ENCODE measurements around the gene CRAT. TPM values are rescaled to one million over a fixed set of nuclear protein-coding genes. Genes with fewer than 3 reads are reported as not detected.

The CRAT gene
- total RNA-seq, 2 donors from 2014 or later, result 17.2 to 17.5 TPM

DNA sequence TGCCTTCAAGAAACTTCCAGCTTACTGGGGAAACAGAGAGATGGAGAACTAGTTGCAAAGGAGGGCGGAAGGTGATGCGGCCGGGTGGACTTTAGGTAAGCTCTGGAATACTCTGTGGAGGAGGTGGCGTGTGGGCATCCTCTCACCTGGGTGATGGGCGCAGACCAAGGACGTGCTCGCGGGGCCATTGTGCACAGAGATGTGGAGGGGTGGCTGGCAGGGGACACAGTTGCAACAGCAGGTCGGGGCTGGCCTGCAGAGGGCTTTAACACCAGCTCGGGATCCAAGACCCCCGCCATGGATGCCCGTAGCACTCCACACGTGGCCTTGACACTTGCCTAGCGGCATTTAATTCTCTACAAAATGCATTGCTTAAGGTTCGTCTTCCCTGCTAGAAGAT, 40.9 kb upstream of the CRAT start:
- Histone ChIP-seq H3K36me3 (ENCODE audit: control insufficient read depth, insufficient read depth, low read length) (peaks cover 22% of the 10 kb centered on the region), H3K9me3 (ENCODE audit: control insufficient read depth, low read length) (no peaks in the 10 kb centered on the region), H3K27me3 (ENCODE audit: control insufficient read depth, insufficient read depth, low read length, poor library complexity, severe bottlenecking) (no peaks in the 10 kb centered on the region), H3K4me1 (ENCODE audit: control insufficient read depth, insufficient read depth, low read length) (no peaks in the 10 kb centered on the region), H3K4me3 (ENCODE audit: low read length) (no peak overlapping the region), H3K9ac (ENCODE audit: extremely low read depth, low read length, poor library complexity, severe bottlenecking) (no peak overlapping the region), H3K27ac (ENCODE audit: low read depth, low read length) (no peak overlapping the region)
- Mint-ChIP-seq H3K9me3 (no peaks in the 10 kb centered on the region), H3K4me3 (no peak overlapping the region), H3K36me3 (ENCODE audit: low read depth) (peaks cover 38% of the 10 kb centered on the region), H3K27me3 (ENCODE audit: insufficient read depth) (no peaks in the 10 kb centered on the region), H3K4me1 (no peaks in the 10 kb centered on the region), H3K27ac (no peak overlapping the region)
- no peak for DNase-seq
- 95 to 96% methylated on average over 10 to 15 of the region's 15 CpGs for WGBS, 2 experiments (ENCODE audit: insufficient coverage in 1 of 2, insufficient read length in 1 of 2)
- TF ChIP-seq, protein P1, sequence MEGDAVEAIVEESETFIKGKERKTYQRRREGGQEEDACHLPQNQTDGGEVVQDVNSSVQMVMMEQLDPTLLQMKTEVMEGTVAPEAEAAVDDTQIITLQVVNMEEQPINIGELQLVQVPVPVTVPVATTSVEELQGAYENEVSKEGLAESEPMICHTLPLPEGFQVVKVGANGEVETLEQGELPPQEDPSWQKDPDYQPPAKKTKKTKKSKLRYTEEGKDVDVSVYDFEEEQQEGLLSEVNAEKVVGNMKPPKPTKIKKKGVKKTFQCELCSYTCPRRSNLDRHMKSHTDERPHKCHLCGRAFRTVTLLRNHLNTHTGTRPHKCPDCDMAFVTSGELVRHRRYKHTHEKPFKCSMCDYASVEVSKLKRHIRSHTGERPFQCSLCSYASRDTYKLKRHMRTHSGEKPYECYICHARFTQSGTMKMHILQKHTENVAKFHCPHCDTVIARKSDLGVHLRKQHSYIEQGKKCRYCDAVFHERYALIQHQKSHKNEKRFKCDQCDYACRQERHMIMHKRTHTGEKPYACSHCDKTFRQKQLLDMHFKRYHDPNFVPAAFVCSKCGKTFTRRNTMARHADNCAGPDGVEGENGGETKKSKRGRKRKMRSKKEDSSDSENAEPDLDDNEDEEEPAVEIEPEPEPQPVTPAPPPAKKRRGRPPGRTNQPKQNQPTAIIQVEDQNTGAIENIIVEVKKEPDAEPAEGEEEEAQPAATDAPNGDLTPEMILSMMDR (conservative IDR thresholded peaks at IDR 0.05), result no peak

DNA sequence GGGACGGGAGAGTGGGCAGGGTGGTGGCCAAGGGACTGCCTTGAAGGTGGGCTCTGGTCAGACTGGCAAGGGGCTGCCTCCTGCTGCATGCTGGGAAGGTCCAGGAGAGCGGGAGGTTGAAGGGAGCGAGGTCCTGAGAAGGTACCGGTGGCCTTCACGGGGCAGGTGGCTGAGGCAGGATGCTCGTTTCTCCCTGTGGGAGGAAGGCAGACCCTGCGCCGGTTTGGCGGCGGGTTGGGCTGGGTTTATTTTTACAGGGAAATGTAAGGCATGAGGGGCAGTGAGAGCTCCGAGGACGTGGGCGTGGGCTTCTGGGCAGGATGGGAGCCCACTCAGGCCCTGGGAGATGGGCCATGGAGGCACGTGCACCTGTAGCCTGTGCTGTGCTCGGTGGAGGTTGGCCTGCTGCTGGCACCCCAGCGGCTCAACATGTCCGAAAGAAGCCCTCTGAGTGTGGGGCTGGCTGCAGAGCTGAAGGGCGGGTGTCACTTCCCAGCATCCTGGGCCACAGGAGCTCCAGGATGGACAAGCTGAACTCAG, 40.1 kb upstream of the CRAT start:
- TF ChIP-seq, protein P1 (conservative IDR thresholded peaks at IDR 0.05), result no peak
- H3K4me3 ChIP-seq (ENCODE audit: low read length), result no peak overlapping the region
- H3K4me1 ChIP-seq (ENCODE audit: control insufficient read depth, insufficient read depth, low read length), result no peaks in the 10 kb centered on the region
- peaks cover 28% of the 10 kb centered on the region for H3K36me3 ChIP-seq (ENCODE audit: control insufficient read depth, insufficient read depth, low read length)
- H3K9ac ChIP-seq (ENCODE audit: extremely low read depth, low read length, poor library complexity, severe bottlenecking), result no peak overlapping the region
- H3K9me3 Mint-ChIP-seq, result no peaks in the 10 kb centered on the region
- H3K27me3 Mint-ChIP-seq (ENCODE audit: insufficient read depth), result no peaks in the 10 kb centered on the region
- WGBS, 2 experiments (ENCODE audit: insufficient coverage in 1 of 2, insufficient read length in 1 of 2), result 89 to 90% methylated on average over 12 to 18 of the region's 18 CpGs
- H3K9me3 ChIP-seq (ENCODE audit: control insufficient read depth, low read length), result no peaks in the 10 kb centered on the region
- H3K27ac Mint-ChIP-seq, result no peak overlapping the region
- H3K27ac ChIP-seq (ENCODE audit: low read depth, low read length), result no peak overlapping the region
- peaks cover 42% of the 10 kb centered on the region for H3K36me3 Mint-ChIP-seq (ENCODE audit: low read depth)
- H3K4me3 Mint-ChIP-seq, result no peak overlapping the region
- DNase-seq, result no peak
- no peaks in the 10 kb centered on the region for H3K27me3 ChIP-seq (ENCODE audit: control insufficient read depth, insufficient read depth, low read length, poor library complexity, severe bottlenecking)
- peaks cover 5% of the 10 kb centered on the region for H3K4me1 Mint-ChIP-seq

GRCh38 chr9:129150122-129150521, 39.5 kb upstream of the CRAT start:
- Mint-ChIP-seq H3K27ac (peak overlapping the region; percentile 44), H3K4me1 (peaks cover 5% of the 10 kb centered on the region), H3K4me3 (no peak overlapping the region), H3K27me3 (ENCODE audit: insufficient read depth) (no peaks in the 10 kb centered on the region), H3K9me3 (no peaks in the 10 kb centered on the region), H3K36me3 (ENCODE audit: low read depth) (peaks cover 40% of the 10 kb centered on the region)
- no peaks in the 10 kb centered on the region for H3K27me3 ChIP-seq (ENCODE audit: control insufficient read depth, insufficient read depth, low read length, poor library complexity, severe bottlenecking)
- H3K36me3 ChIP-seq (ENCODE audit: control insufficient read depth, insufficient read depth, low read length), result peaks cover 30% of the 10 kb centered on the region
- DNase-seq, result no peak
- H3K27ac ChIP-seq (ENCODE audit: low read depth, low read length), result no peak overlapping the region
- WGBS, 2 experiments (ENCODE audit: insufficient coverage in 1 of 2, insufficient read length in 1 of 2), result 95 to 100% methylated on average over 6 to 10 of the region's 10 CpGs
- TF ChIP-seq, protein P1 (conservative IDR thresholded peaks at IDR 0.05), result no peak
- H3K4me3 ChIP-seq (ENCODE audit: low read length), result no peak overlapping the region
- H3K4me1 ChIP-seq (ENCODE audit: control insufficient read depth, insufficient read depth, low read length), result no peaks in the 10 kb centered on the region
- H3K9ac ChIP-seq (ENCODE audit: extremely low read depth, low read length, poor library complexity, severe bottlenecking), result no peak overlapping the region
- no peaks in the 10 kb centered on the region for H3K9me3 ChIP-seq (ENCODE audit: control insufficient read depth, low read length)
